Measurements from ENCODE around the gene FEM1C.

DNA sequence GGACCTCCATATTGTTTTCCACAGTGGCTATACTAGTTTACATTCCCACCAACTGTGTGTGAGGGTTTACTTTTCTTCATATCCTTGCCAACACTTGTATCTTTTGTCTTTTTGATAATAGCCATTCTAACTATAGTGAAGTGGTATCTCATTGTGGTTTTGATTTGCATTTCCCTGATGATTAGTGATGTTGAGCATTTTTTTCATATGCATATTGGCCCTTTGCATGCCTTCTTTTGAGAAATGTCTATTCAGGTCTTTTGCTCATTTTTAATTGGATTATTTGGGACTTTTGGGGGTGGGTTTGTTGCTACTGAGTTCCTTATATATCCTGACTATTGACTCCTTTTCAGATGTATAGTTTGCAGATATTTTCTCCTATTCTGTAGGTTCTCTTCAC, 44.4 kb downstream of the FEM1C start:
- TF ChIP-seq, protein P1, sequence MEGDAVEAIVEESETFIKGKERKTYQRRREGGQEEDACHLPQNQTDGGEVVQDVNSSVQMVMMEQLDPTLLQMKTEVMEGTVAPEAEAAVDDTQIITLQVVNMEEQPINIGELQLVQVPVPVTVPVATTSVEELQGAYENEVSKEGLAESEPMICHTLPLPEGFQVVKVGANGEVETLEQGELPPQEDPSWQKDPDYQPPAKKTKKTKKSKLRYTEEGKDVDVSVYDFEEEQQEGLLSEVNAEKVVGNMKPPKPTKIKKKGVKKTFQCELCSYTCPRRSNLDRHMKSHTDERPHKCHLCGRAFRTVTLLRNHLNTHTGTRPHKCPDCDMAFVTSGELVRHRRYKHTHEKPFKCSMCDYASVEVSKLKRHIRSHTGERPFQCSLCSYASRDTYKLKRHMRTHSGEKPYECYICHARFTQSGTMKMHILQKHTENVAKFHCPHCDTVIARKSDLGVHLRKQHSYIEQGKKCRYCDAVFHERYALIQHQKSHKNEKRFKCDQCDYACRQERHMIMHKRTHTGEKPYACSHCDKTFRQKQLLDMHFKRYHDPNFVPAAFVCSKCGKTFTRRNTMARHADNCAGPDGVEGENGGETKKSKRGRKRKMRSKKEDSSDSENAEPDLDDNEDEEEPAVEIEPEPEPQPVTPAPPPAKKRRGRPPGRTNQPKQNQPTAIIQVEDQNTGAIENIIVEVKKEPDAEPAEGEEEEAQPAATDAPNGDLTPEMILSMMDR (conservative IDR thresholded peaks at IDR 0.05): no peak
- TF ChIP-seq ZFX (IDR thresholded peaks at IDR 0.05): no peak

All from C4-2B (cell line).